Measurements from ENCODE around the gene ULK4.
"Not testable (repeated sequence)": the region's sequence is repeated elsewhere in the genome, so short reads cannot be mapped to it uniquely, and the experiment has no call there.

ULK4 gene

GRCh38 chr3:41762867-41763266, 199.0 kb downstream of the ULK4 start:
- not testable (repeated sequence) for DNase-seq (ENCODE audit: low read depth)

- DNase-seq (ENCODE audit: low read depth) = no peak
These were observed 208.3 kb downstream of the ULK4 start for GRCh38 chr3:41753651-41754050.

GRCh38 chr3:41751597-41751996, 210.3 kb downstream of the ULK4 start:
- DNase-seq (ENCODE audit: low read depth) = no peak

GRCh38 chr3:41749988-41750387, 211.9 kb downstream of the ULK4 start:
- no peak for DNase-seq (ENCODE audit: low read depth)

GRCh38 chr3:41746215-41746614, 215.7 kb downstream of the ULK4 start:
- DNase-seq (ENCODE audit: low read depth) = no peak

GRCh38 chr3:41742121-41742520, 219.8 kb downstream of the ULK4 start:
- no peak for DNase-seq (ENCODE audit: low read depth)

GRCh38 chr3:41740374-41740886, 221.5 kb downstream of the ULK4 start:
- no peak for DNase-seq (ENCODE audit: low read depth)

- DNase-seq (ENCODE audit: low read depth) = no peak
These were observed 235.0 kb downstream of the ULK4 start for GRCh38 chr3:41726891-41727290.

- no peak for DNase-seq (ENCODE audit: low read depth)
These were observed 244.3 kb downstream of the ULK4 start for GRCh38 chr3:41717641-41718040.

GRCh38 chr3:41716471-41716870, 245.4 kb downstream of the ULK4 start:
- DNase-seq (ENCODE audit: low read depth) = no peak

GRCh38 chr3:41715376-41715775, 246.5 kb downstream of the ULK4 start:
- no peak for DNase-seq (ENCODE audit: low read depth)

GRCh38 chr3:41711651-41712050, 250.3 kb downstream of the ULK4 start:
- DNase-seq (ENCODE audit: low read depth) = no peak

GRCh38 chr3:41710646-41711388, 251.1 kb downstream of the ULK4 start:
- no peak for DNase-seq (ENCODE audit: low read depth)

- DNase-seq (ENCODE audit: low read depth) = not testable (repeated sequence)
These were observed 252.7 kb downstream of the ULK4 start for GRCh38 chr3:41709213-41709612.

- no peak for DNase-seq (ENCODE audit: low read depth)
These were observed 253.7 kb downstream of the ULK4 start for GRCh38 chr3:41708176-41708575.

GRCh38 chr3:41705893-41706292, 256.0 kb downstream of the ULK4 start:
- no peak for DNase-seq (ENCODE audit: low read depth)

GRCh38 chr3:41701191-41701698, 260.7 kb downstream of the ULK4 start:
- no peak for DNase-seq (ENCODE audit: low read depth)

GRCh38 chr3:41700155-41700554, 261.7 kb downstream of the ULK4 start:
- no peak for DNase-seq (ENCODE audit: low read depth)

- no peak for DNase-seq (ENCODE audit: low read depth)
These were observed 263.0 kb downstream of the ULK4 start for GRCh38 chr3:41698898-41699297.

- no peak for DNase-seq (ENCODE audit: low read depth)
These were observed 264.2 kb downstream of the ULK4 start for GRCh38 chr3:41697702-41698101.

- not testable (repeated sequence) for DNase-seq (ENCODE audit: low read depth)
These were observed 266.1 kb downstream of the ULK4 start for GRCh38 chr3:41695806-41696205.

- no peak for DNase-seq (ENCODE audit: low read depth)
These were observed 268.1 kb downstream of the ULK4 start for GRCh38 chr3:41693799-41694198.

- DNase-seq (ENCODE audit: low read depth) = no peak
These were observed 270.9 kb downstream of the ULK4 start for GRCh38 chr3:41690766-41691563.

All from stimulated activated CD8-positive, alpha-beta memory T cell treated with anti-CD3 and anti-CD28 coated beads, Interleukin-4, amount 100 ng/mL, for 24 hours (primary cell).